Stimulated activated CD8-positive, alpha-beta memory T cell treated with anti-CD3 and anti-CD28 coated beads, Interleukin-7, amount 100 ng/mL, for 4 hours (primary cell): Measurements from ENCODE around the gene FAF1.

Experiments
- DNase-seq, 2 donors: peaks; one replicate each; pipeline ENCODE4 v3.0.0-alpha.2; 2020; ENCODE audit warnings: low read depth in 2 of 2

FAF1 gene

DNA sequence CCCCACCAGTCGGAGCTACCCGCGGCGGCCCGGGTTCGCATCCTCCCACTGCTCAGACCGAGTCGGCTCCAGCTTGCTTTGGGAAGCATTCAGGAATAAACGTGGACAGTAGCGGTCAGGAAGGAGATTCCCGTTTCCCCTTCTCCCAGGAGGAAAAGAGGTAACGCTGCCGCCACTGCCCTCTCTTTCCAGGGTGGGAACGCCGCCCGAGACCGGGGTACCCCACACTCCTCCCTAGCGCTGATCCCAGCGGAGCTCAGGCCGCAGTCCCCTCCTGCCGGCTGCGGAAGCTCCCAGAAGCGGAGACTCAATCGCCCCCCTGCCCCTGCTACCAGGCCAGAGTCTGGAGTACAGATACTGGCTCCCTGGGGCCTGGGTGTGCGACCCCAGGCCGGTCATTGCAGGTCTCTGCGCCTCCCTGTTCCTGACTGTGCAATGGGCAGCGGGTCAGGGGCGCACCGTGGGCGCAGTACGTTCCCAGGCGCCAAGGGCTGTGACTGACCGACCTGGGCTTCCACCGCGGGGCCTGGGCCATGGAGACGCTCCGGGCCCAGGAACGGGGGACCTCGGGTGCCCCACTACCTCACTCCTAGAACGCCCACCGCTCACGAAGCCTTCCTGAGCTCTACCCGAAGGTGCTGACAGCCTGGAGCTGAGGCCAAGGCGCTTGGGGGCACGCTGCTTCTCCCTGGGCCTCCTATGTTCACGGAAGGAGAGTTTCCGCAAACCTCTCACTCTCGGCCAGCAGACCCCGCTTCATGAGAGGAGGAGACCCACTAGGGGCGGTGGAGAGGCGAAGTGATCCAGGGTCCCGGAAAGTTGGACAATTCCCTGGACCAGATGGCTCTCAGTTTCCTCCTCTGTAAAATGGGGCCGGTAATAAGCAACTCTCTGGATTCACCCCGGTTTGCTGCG is 544.6 kb downstream of the FAF1 start:
- DNase-seq, result no peak

DNA sequence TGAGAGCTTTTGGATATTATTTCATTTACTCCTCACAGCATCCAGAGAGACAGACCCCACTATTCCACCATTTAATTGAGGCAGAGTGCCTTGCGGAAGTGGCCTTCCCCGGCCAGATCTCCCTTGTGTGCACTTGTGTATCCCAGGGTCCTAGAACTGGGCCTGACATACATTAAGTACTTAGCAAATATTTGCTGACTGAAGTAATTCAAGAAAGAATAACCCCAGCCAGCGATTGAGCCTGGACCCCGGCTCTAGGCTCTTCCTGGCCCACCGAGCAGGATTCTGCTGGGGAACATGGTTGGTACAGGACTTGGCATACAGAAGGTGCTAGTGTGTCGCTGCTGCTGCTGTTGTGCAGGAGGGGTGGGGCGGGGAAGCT is 545.2 kb downstream of the FAF1 start:
- no peak for DNase-seq

DNA sequence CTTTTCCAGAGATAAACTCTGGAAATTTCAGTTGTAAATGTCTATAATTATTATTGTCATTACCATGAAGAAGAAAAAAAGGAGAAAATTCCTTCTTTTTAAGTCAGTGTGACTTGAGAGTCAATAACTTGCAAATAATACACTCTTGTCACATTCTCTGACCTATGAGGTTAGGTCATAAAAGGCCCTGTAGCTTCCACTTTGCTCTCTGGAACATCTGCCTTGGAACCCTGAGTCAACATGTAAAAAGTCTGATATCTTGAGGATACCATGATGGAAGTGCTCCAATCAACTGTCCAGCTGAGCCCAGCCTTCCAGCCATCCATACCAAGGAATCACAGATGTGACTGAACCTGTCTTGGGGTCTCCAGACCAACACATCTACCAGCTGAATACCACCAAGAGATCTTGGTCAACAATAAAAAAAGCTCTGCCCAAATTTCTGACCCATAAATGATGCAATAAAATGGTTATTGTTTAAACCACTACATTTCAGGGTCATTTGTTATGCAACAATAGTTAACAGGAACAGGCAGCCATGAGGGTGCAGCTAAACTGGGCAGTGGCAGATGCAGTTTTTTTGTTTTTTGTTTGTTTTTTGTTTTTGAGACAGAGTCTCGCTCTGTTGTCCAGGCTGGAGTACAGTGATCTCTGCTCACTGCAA is 547.1 kb downstream of the FAF1 start:
- DNase-seq, result no peak

DNA sequence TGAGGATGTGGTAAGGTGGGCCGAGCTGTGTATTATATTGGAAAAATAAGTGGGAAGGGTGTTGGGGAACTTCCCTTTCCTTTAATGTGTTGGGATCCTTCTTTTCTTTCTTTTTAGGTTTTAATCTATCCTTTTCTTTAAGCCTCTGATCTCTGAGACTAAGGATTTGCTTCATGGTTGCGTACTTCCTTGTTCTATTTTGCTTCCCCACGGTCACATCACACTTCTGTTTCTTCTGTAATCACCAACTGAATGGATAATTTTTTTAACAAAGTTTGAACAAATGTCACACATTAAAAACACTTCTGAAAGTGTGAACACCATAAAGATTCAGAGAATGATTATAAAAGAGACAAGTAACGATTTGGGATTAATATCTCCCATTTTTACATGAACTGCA is 554.3 kb downstream of the FAF1 start:
- DNase-seq, result no peak

DNA sequence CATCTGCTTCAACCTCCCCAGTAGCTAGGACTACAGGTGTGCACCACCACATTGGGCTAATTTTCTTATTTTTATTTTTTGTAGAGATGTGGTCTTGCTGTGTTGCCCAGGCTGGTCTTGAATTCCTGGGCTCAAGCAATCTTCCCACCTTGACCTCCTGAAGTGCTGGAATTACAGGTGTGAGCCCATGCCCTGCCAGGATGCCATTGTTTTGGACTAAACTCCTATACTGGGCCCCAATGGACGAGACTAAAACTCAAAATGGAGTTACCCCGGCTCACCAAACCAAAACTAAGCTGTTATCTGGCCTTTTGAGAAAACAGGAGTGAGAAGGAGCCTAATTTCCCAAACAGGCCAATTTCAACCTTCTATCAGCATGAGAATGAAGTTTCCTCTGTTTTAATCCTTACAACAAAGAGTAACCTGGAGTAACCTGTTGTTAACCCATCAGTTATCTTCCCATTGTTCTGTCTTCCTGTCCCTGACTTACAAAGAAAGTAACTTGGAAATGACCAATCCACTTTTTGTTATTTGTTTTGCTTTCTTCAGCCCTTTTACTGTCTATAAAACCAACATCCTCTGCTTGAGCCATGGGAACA is 566.4 kb downstream of the FAF1 start:
- no peak for DNase-seq
